ENCODE measurements around the gene KLHL33. TPM values are rescaled to one million over a fixed set of nuclear protein-coding genes. Genes with fewer than 3 reads are reported as not detected.

Gene KLHL33
- total and polyA plus RNA-seq, 10 of the 15 experiments (the other 5 are each of a cell fraction or from before 2014, with no cell fraction given) = 0.01 to 0.16 (median 0.04) TPM; not detected in 5

GRCh38 chr14:20460458-20461224, 24.7 kb upstream of the KLHL33 start (continued):
- TF ChIP-seq PRDM15 (CRISPR knock-in tag; IDR thresholded peaks at IDR 0.05) = no peak
- peak; percentile 15; the same call in 1 of the 2 replicates for TF ChIP-seq PKNOX1 (IDR thresholded peaks at IDR 0.05)
- TF ChIP-seq KLF5 (IDR thresholded peaks at IDR 0.05; ENCODE audit: partially characterized antibody) = no peak
- TF ChIP-seq ZNF384 (IDR thresholded peaks at IDR 0.05; ENCODE audit: borderline replicate concordance, low read depth, low read length) = no peak
- TF ChIP-seq CHD2 (IDR thresholded peaks at IDR 0.05; ENCODE audit: borderline replicate concordance, low read depth, low read length) = no peak
- no peak; the same call in 1 of the 2 replicates for TF ChIP-seq ZNF207 (IDR thresholded peaks at IDR 0.05; ENCODE audit: borderline replicate concordance)
- no peak for TF ChIP-seq ASH2L (IDR thresholded peaks at IDR 0.05; ENCODE audit: borderline replicate concordance, low read depth)
- TF ChIP-seq SIN3A (IDR thresholded peaks at IDR 0.05; ENCODE audit: low read depth, low read length) = peak; percentile 24; the same call in 1 of the 2 replicates
- TF ChIP-seq ZNF217 (IDR thresholded peaks at IDR 0.05) = no peak

Measured in GM12878 (cell line).